CD14-positive monocyte (primary cell): ENCODE results near the gene PMM1. TPM values are rescaled to one million over a fixed set of nuclear protein-coding genes. Genes with fewer than 3 reads are reported as not detected.
A peak's percentile ranks its signal among the peaks of the same experiment; 100 is the strongest.

Experiments used
- DNase-seq, 3 donors: peaks; one replicate each; pipeline ENCODE4 v3.0.0-alpha.2; 2011 to 2022
- H2AFZ ChIP-seq: 2 replicates; pipeline ENCODE4 v1.6.0; 2012; ENCODE audit warnings: mild to moderate bottlenecking, low read depth, low read length, inconsistent platforms; ENCODE audit not compliant: insufficient read depth, poor library complexity, severe bottlenecking
- H3K27ac ChIP-seq, 2 donors: 1 replicate in 1 of 2; 2 replicates in 1 of 2; pipeline ENCODE4 v1.5.1; 2012 to 2013; ENCODE audit warnings: low read length in 2 of 2, control low read depth in 1 of 2, inconsistent platforms in 1 of 2, low read depth in 1 of 2, mild to moderate bottlenecking in 1 of 2
- H3K27me3 ChIP-seq, 2 donors: one replicate each; pipeline versions ENCODE4 v1.6.0 to v1.6.1; 2011 to 2013; ENCODE audit warnings: low read length in 2 of 2; ENCODE audit not compliant: control insufficient read depth in 2 of 2, insufficient read depth in 2 of 2
- H3K36me3 ChIP-seq, 2 donors: replicated peaks in 1 of 2; 1 replicate in 1 of 2; 2 replicates in 1 of 2; pipeline versions ENCODE4 v1.5.1 to v1.6.1; 2012 to 2013; ENCODE audit warnings: low read length in 2 of 2, control low read depth in 1 of 2, inconsistent platforms in 1 of 2, mild to moderate bottlenecking in 1 of 2; ENCODE audit not compliant: insufficient read depth in 2 of 2, control insufficient read depth in 1 of 2
- H3K4me1 ChIP-seq, 2 donors: 1 replicate in 1 of 2; 2 replicates in 1 of 2; pipeline versions ENCODE4 v1.5.1 to v1.6.1; 2012 to 2013; ENCODE audit warnings: low read length in 2 of 2, control low read depth in 1 of 2, inconsistent platforms in 1 of 2, mild to moderate bottlenecking in 1 of 2, moderate library complexity in 1 of 2; ENCODE audit not compliant: insufficient read depth in 2 of 2, control insufficient read depth in 1 of 2
- H3K4me2 ChIP-seq: replicated peaks from 2 replicates; pipeline ENCODE3; 2012; ENCODE audit warnings: low read length, moderate library complexity, mild to moderate bottlenecking; ENCODE audit not compliant: poor library complexity, severe bottlenecking; ENCODE audit errors: extremely low read depth
- H3K4me3 ChIP-seq, 3 experiments: fragments of 200-600 bp in 1 of 3; sonication (generic) in 1 of 3; replicated peaks in 1 of 3; 1 replicate in 2 of 3; 2 replicates in 1 of 3; pipeline ENCODE4 v1.5.1; 2011 to 2013; ENCODE audit warnings: low read length in 3 of 3, mild to moderate bottlenecking in 3 of 3, control low read depth in 2 of 3, low read depth in 2 of 3, inconsistent platforms in 1 of 3, moderate library complexity in 1 of 3
- H3K79me2 ChIP-seq: 2 replicates; pipeline ENCODE4 v1.6.0; 2012; ENCODE audit warnings: mild to moderate bottlenecking, control low read depth, inconsistent platforms, low read length, moderate library complexity; ENCODE audit not compliant: insufficient read depth
- H3K9ac ChIP-seq: 2 replicates; pipeline ENCODE4 v1.6.0; 2017; ENCODE audit warnings: low read length, mild to moderate bottlenecking; ENCODE audit not compliant: insufficient read depth, poor library complexity, severe bottlenecking
- H3K9me3 ChIP-seq, 2 donors: replicated peaks in 1 of 2; 1 replicate in 1 of 2; 2 replicates in 1 of 2; pipeline versions ENCODE4 v1.5.1 to v1.6.1; 2012 to 2013; ENCODE audit warnings: low read length in 2 of 2, control low read depth in 1 of 2; ENCODE audit not compliant: control insufficient read depth in 1 of 2, insufficient read depth in 1 of 2
- H4K20me1 ChIP-seq: 2 replicates; pipeline ENCODE4 v1.6.0; 2012; ENCODE audit warnings: mild to moderate bottlenecking, low read length, control low read depth, moderate library complexity; ENCODE audit not compliant: insufficient read depth
- H3K27ac Mint-ChIP-seq, 7 donors: one replicate each; pipeline ENCODE4 v1.8.0; 2020; ENCODE audit warnings: mild to moderate bottlenecking in 7 of 7, mixed read lengths in 7 of 7, moderate library complexity in 6 of 7, inconsistent platforms in 2 of 7
- H3K27me3 Mint-ChIP-seq, 3 donors: one replicate each; pipeline ENCODE4 v1.8.0; 2021 to 2022; ENCODE audit warnings: low read depth in 3 of 3, mild to moderate bottlenecking in 3 of 3, mixed read lengths in 3 of 3, moderate library complexity in 3 of 3, inconsistent platforms in 1 of 3
- H3K36me3 Mint-ChIP-seq, 2 donors: one replicate each; pipeline ENCODE4 v1.8.0; 2020; ENCODE audit warnings: mixed read lengths in 2 of 2, inconsistent platforms in 1 of 2, mild to moderate bottlenecking in 1 of 2
- H3K4me1 Mint-ChIP-seq: one replicate; pipeline ENCODE4 v1.8.0; 2020; ENCODE audit warnings: mild to moderate bottlenecking, mixed read lengths
- H3K4me3 Mint-ChIP-seq, 2 donors: one replicate each; pipeline ENCODE4 v1.8.0; 2020; ENCODE audit warnings: mild to moderate bottlenecking in 2 of 2, mixed read lengths in 2 of 2, moderate library complexity in 1 of 2
- H3K9me3 Mint-ChIP-seq, 7 donors: one replicate each; pipeline ENCODE4 v1.8.0; 2020 to 2022; ENCODE audit warnings: mixed read lengths in 7 of 7, mild to moderate bottlenecking in 6 of 7, moderate library complexity in 6 of 7, inconsistent platforms in 2 of 7
- CTCF ChIP-seq: fragments of 200-600 bp; IDR thresholded peaks from one replicate; pipeline ENCODE4 v1.8.0; 2022; ENCODE audit warnings: antibody characterized with exemption, mild to moderate bottlenecking
- WGBS: methylation state at CpG from one replicate; pipeline ENCODE4 v1.1.5; 2013; ENCODE audit warnings: missing lambda C conversion rate; ENCODE audit not compliant: insufficient coverage; 5-methylcytosine and 5-hydroxymethylcytosine counted together
- intact Hi-C, 2 donors: fragments of 100-400 bp; cut with micrococcal nuclease; formaldehyde crosslinking; loops; one replicate each; pipeline versions ENCODE4 v1.15.0 to v1.15.1; 2023
- polyA minus RNA-seq: library from RNA; depleted of rRNA, polyadenylated mRNA; stranded (reverse); fragments of >200 nt; gene quantifications from 2 replicates; pipeline ENCODE4 v1.2.3, GENCODE V29; 2012
- polyA plus RNA-seq, 3 donors: library from polyadenylated mRNA; depleted of rRNA in 1 of 3; unstranded in 2 of 3; stranded (reverse) in 1 of 3; fragments of 300-500 nt in 2 of 3; fragments of >200 nt in 1 of 3; fragmentation: Illumina TruSeq in 2 of 3; gene quantifications; 1 replicate in 2 of 3; 2 replicates in 1 of 3; pipeline ENCODE4 v1.2.3, GENCODE V29; 2012 to 2021
- total RNA-seq, 12 experiments: library from RNA in 1 of 12; stranded (reverse) in 1 of 12; fragments of 120-200 nt in 1 of 12; gene quantifications; one replicate each; pipeline ENCODE4 v1.2.4 and lab custom pipeline; 2013 to 2026; ENCODE audit warnings: mixed read lengths in 6 of 12, inconsistent platforms in 1 of 12

PMM1 gene
- total RNA-seq (2013): 7.5 TPM
- polyA plus RNA-seq (10 to 100 TPM; 15.6 to 32.4 (median 23.5) TPM), polyA minus RNA-seq (5.7 and 8.6 TPM in 2 replicates), total RNA-seq (lab: John Stamatoyannopoulos, UW) (2.1 to 12.0 (median 5.0) reads per million in 11 experiments)

GRCh38 chr22:41589391-41590241 lies at the start of gene PMM1:
PMM1 (minus strand) TSS chr22:41589840; CDS start chr22:41589805, 35 bp downstream.
- no peak for TF ChIP-seq CTCF
- H3K27ac Mint-ChIP-seq: peak within 1 kb of the TSS; percentile 60 to 90 (median 80)
- peak within 1 kb of the TSS in 1 of 2 donors; percentile 82 for H3K27ac ChIP-seq
- peak; percentile 100 for DNase-seq
- H3K9me3 ChIP-seq: no peaks in the 10 kb centered on the region
- peak within 1 kb of the TSS; percentile 69 to 94 (median 71) for H3K4me3 ChIP-seq
- H3K4me1 ChIP-seq: peaks cover 17 to 19% of the 10 kb centered on the region in 2 donors
- intact Hi-C loops: loop anchor here (1.0 to 10.0 kb wide), 3 partner anchors 30 to 185 kb away; partner anchors contain the start of gene POLR3H (in 1 of the 2)
- H3K4me1 Mint-ChIP-seq: peaks cover 12% of the 10 kb centered on the region
- no peaks in the 10 kb centered on the region for H3K27me3 ChIP-seq
- peak within 1 kb of the TSS; percentile 88 to 93 for H3K4me3 Mint-ChIP-seq
- H2AFZ ChIP-seq: peak within 1 kb of the TSS; percentile 99
- H3K4me2 ChIP-seq: peak within 1 kb of the TSS; percentile 85
- peaks cover 6 to 11% of the 10 kb centered on the region in 2 donors for H3K36me3 Mint-ChIP-seq
- under 1% methylated on average over 50 of the region's 61 CpGs for WGBS
- peaks cover 2 to 5% of the 10 kb centered on the region in 2 donors for H3K36me3 ChIP-seq
- H3K27me3 Mint-ChIP-seq: peaks cover 1 to 4% (median 2%) of the 10 kb centered on the region in 3 donors
- H3K79me2 ChIP-seq: peaks cover 15% of the 10 kb centered on the region
- peaks cover 0 to 2% (median 0%) of the 10 kb centered on the region in 7 donors for H3K9me3 Mint-ChIP-seq
- no peaks in the 10 kb centered on the region for H4K20me1 ChIP-seq
- H3K9ac ChIP-seq: peak within 1 kb of the TSS; percentile 73

GRCh38 chr22:41638748-41639147 lies 49.1 kb upstream of the PMM1 start:
- Histone ChIP-seq H3K27ac (peak overlapping the region in 1 of 2 donors; percentile 24), H3K9me3 (no peaks in the 10 kb centered on the region), H3K4me1 (no peaks in the 10 kb centered on the region), H4K20me1 (peaks cover 53% of the 10 kb centered on the region), H3K9ac (no peak overlapping the region), H3K4me2 (no peak overlapping the region), H3K4me3 (no peak overlapping the region), H2AFZ (no peak overlapping the region), H3K79me2 (peaks cover 40% of the 10 kb centered on the region), H3K27me3 (no peaks in the 10 kb centered on the region), H3K36me3 (peaks cover 80 to 98% of the 10 kb centered on the region in 2 donors)
- Mint-ChIP-seq H3K27me3 (no peaks in the 10 kb centered on the region), H3K36me3 (peaks cover 67 to 94% of the 10 kb centered on the region in 2 donors), H3K4me1 (no peaks in the 10 kb centered on the region), H3K4me3 (no peak overlapping the region), H3K27ac (no peak overlapping the region), H3K9me3 (no peaks in the 10 kb centered on the region)
- DNase-seq: no peak
- no CpG with 5 or more reads among the region's 5 CpGs for WGBS
- intact Hi-C loops: no loop called here
- no peak for TF ChIP-seq CTCF
